NCI-H69 (cell line): Measurements from ENCODE around the gene SIVA1.

Source experiments
- DNase-seq: peaks from one replicate; lab custom pipeline; 2025; lab: John Stamatoyannopoulos, UW

The SIVA1 gene

GRCh38 chr14:104751539-104752422, 1.2 kb upstream of the SIVA1 start:
- DNase-seq: no peak

- DNase-seq: no peak
Measured at GRCh38 chr14:104752423-104752734, 568 bp upstream of the SIVA1 start.

GRCh38 chr14:104753528-104754212, 723 bp downstream of the SIVA1 start:
- DNase-seq: peak; percentile 62

- DNase-seq: no peak
Measured at GRCh38 chr14:104754213-104754851, 1.4 kb downstream of the SIVA1 start.

GRCh38 chr14:104755621-104756020, 2.7 kb downstream of the SIVA1 start:
- no peak for DNase-seq

GRCh38 chr14:104756477-104757237, 3.7 kb downstream of the SIVA1 start:
- DNase-seq: no peak

- no peak for DNase-seq
Measured at GRCh38 chr14:104757238-104757585, 4.3 kb downstream of the SIVA1 start.

GRCh38 chr14:104757681-104758392, 4.9 kb downstream of the SIVA1 start:
- no peak for DNase-seq

- DNase-seq: peak; percentile 20
Measured at GRCh38 chr14:104758981-104759969, 6.3 kb downstream of the SIVA1 start.

GRCh38 chr14:104765517-104765916, 12.6 kb downstream of the SIVA1 start:
- DNase-seq: no peak

GRCh38 chr14:104766256-104766862, 13.4 kb downstream of the SIVA1 start:
- DNase-seq: no peak

- no peak for DNase-seq
Measured at GRCh38 chr14:104766863-104767633, 14.1 kb downstream of the SIVA1 start.

- DNase-seq: no peak
Measured at GRCh38 chr14:104767634-104767918, 14.6 kb downstream of the SIVA1 start.

GRCh38 chr14:104768437-104769323, 15.7 kb downstream of the SIVA1 start:
- DNase-seq: peak; percentile 83

- DNase-seq: no peak
Measured at GRCh38 chr14:104769324-104770071, 16.6 kb downstream of the SIVA1 start.

- no peak for DNase-seq
Measured at GRCh38 chr14:104770072-104770579, 17.2 kb downstream of the SIVA1 start.

- no peak for DNase-seq
Measured at GRCh38 chr14:104770851-104771272, 17.9 kb downstream of the SIVA1 start.
